HEK293 (cell line): ENCODE measurements around the gene C3orf80.

ENCODE experiments used
- AEBP2 ChIP-seq: fragments of 450-650 bp; formaldehyde crosslinking; IDR thresholded peaks from 2 replicates; pipeline ENCODE4 v1.5.1; 2016; ENCODE audit warnings: missing biosample characterization, missing genetic modification characterization, borderline replicate concordance
- HOXC10 ChIP-seq: sonication (generic); formaldehyde crosslinking; IDR thresholded peaks from 2 replicates; pipeline ENCODE4 v1.8.1; 2023; ENCODE audit warnings: mild to moderate bottlenecking, missing genetic modification reagents
- IKZF3 ChIP-seq: fragments of 450-650 bp; IDR thresholded peaks from 2 replicates; pipeline ENCODE4 v1.5.0; 2018; ENCODE audit warnings: missing biosample characterization, mild to moderate bottlenecking, missing genetic modification characterization, moderate library complexity
- MZF1 ChIP-seq: fragments of 450-650 bp; formaldehyde crosslinking; IDR thresholded peaks from 2 replicates; pipeline ENCODE4 v1.5.1; 2017; ENCODE audit warnings: missing biosample characterization, missing genetic modification characterization, borderline replicate concordance
- SALL2 ChIP-seq: fragments of 450-650 bp; formaldehyde crosslinking; IDR thresholded peaks from 2 replicates; pipeline ENCODE4 v1.5.0; 2017; ENCODE audit warnings: missing biosample characterization, mild to moderate bottlenecking, missing genetic modification characterization, borderline replicate concordance
- SETDB1 ChIP-seq: IDR thresholded peaks from one replicate; pipeline ENCODE4 v1.6.1; 2017; ENCODE audit warnings: mild to moderate bottlenecking, low read length, moderate library complexity, mixed read lengths; ENCODE audit not compliant: insufficient read length
- TRIM28 ChIP-seq: IDR thresholded peaks from 2 replicates; pipeline ENCODE4 v1.6.1; 2011; ENCODE audit warnings: low read length, control low read depth, borderline replicate concordance
- WT1 ChIP-seq: fragments of 450-650 bp; formaldehyde crosslinking; IDR thresholded peaks from 2 replicates; pipeline ENCODE4 v1.5.1; 2016; ENCODE audit warnings: missing biosample characterization, missing genetic modification characterization
- ZBTB1 ChIP-seq: fragments of 450-650 bp; formaldehyde crosslinking; IDR thresholded peaks from 2 replicates; pipeline ENCODE4 v1.5.1; 2016; ENCODE audit warnings: missing biosample characterization, missing genetic modification characterization
- ZBTB21 ChIP-seq: fragments of 450-650 bp; formaldehyde crosslinking; IDR thresholded peaks from 2 replicates; pipeline ENCODE4 v1.5.1; 2017; ENCODE audit warnings: missing biosample characterization, missing genetic modification characterization
- ZBTB8A ChIP-seq: fragments of 450-650 bp; formaldehyde crosslinking; IDR thresholded peaks from 2 replicates; pipeline ENCODE4 v1.5.1; 2016; ENCODE audit warnings: missing biosample characterization, missing genetic modification characterization
- ZFHX2 ChIP-seq: fragments of 450-650 bp; formaldehyde crosslinking; conservative IDR thresholded peaks from 2 replicates; pipeline ENCODE4 v1.5.1; 2016; ENCODE audit warnings: missing biosample characterization, missing genetic modification characterization
- ZNF112 ChIP-seq: fragments of 450-650 bp; formaldehyde crosslinking; IDR thresholded peaks from 2 replicates; pipeline ENCODE4 v1.5.0; 2017; ENCODE audit warnings: missing biosample characterization, missing genetic modification characterization
- ZNF114 ChIP-seq: fragments of 450-650 bp; formaldehyde crosslinking; IDR thresholded peaks from 2 replicates; pipeline ENCODE4 v1.5.0; 2017; ENCODE audit warnings: missing biosample characterization, missing genetic modification characterization
- ZNF2 ChIP-seq: fragments of 450-650 bp; formaldehyde crosslinking; IDR thresholded peaks from 2 replicates; pipeline ENCODE4 v1.5.1; 2016; ENCODE audit warnings: missing biosample characterization, missing genetic modification characterization
- ZNF239 ChIP-seq: fragments of 450-650 bp; formaldehyde crosslinking; IDR thresholded peaks from 2 replicates; pipeline ENCODE4 v1.5.1; 2016; ENCODE audit warnings: missing biosample characterization, missing genetic modification characterization
- ZNF354C ChIP-seq: fragments of 450-650 bp; formaldehyde crosslinking; IDR thresholded peaks from 2 replicates; pipeline ENCODE4 v1.5.1; 2016; ENCODE audit warnings: missing biosample characterization, missing genetic modification characterization, low read depth, borderline replicate concordance
- ZNF391 ChIP-seq: fragments of 450-650 bp; formaldehyde crosslinking; IDR thresholded peaks from 2 replicates; pipeline ENCODE4 v1.5.1; 2016; ENCODE audit warnings: low read depth, missing biosample characterization, missing genetic modification characterization, borderline replicate concordance
- ZNF404 ChIP-seq: fragments of 450-650 bp; formaldehyde crosslinking; IDR thresholded peaks from 2 replicates; pipeline ENCODE4 v1.5.1; 2017; ENCODE audit warnings: missing biosample characterization, missing genetic modification characterization
- ZNF433 ChIP-seq: fragments of 450-650 bp; formaldehyde crosslinking; IDR thresholded peaks from 2 replicates; pipeline ENCODE4 v1.5.1; 2016; ENCODE audit warnings: missing biosample characterization, missing genetic modification characterization, low read depth
- ZNF449 ChIP-seq: fragments of 450-650 bp; formaldehyde crosslinking; IDR thresholded peaks from 2 replicates; pipeline ENCODE4 v1.5.1; 2017; ENCODE audit warnings: missing biosample characterization, mild to moderate bottlenecking, missing genetic modification characterization, moderate library complexity
- ZNF473 ChIP-seq: fragments of 450-650 bp; formaldehyde crosslinking; IDR thresholded peaks from 2 replicates; pipeline ENCODE4 v1.5.1; 2017; ENCODE audit warnings: missing biosample characterization, missing genetic modification characterization
- ZNF48 ChIP-seq: fragments of 450-650 bp; formaldehyde crosslinking; IDR thresholded peaks from 2 replicates; pipeline ENCODE4 v1.5.1; 2016; ENCODE audit warnings: missing biosample characterization, missing genetic modification characterization
- ZNF548 ChIP-seq: fragments of 450-650 bp; formaldehyde crosslinking; IDR thresholded peaks from 2 replicates; pipeline ENCODE4 v1.5.1; 2016; ENCODE audit warnings: missing biosample characterization, missing genetic modification characterization
- ZNF561 ChIP-seq: fragments of 450-650 bp; IDR thresholded peaks from 2 replicates; pipeline ENCODE4 v1.5.1; 2018; ENCODE audit warnings: missing biosample characterization, missing genetic modification characterization, borderline replicate concordance
- ZNF624 ChIP-seq: fragments of 450-650 bp; formaldehyde crosslinking; IDR thresholded peaks from 2 replicates; pipeline ENCODE4 v1.5.1; 2017; ENCODE audit warnings: missing biosample characterization, missing genetic modification characterization
- ZNF658 ChIP-seq: fragments of 450-650 bp; formaldehyde crosslinking; IDR thresholded peaks from 2 replicates; pipeline ENCODE4; 2016; ENCODE audit warnings: missing biosample characterization, missing genetic modification characterization
- ZNF76 ChIP-seq: fragments of 450-650 bp; formaldehyde crosslinking; IDR thresholded peaks from 2 replicates; pipeline ENCODE4; 2016; ENCODE audit warnings: low read depth, missing biosample characterization, missing genetic modification characterization, borderline replicate concordance
- ZNF843 ChIP-seq: fragments of 450-650 bp; formaldehyde crosslinking; IDR thresholded peaks from 2 replicates; pipeline ENCODE4 v1.5.1; 2016; ENCODE audit warnings: missing biosample characterization, missing genetic modification characterization
- TF ChIP-seq, protein P1 (sequence below): fragments of 450-650 bp; formaldehyde crosslinking; IDR thresholded peaks from 2 replicates; pipeline ENCODE4 v1.5.1; 2017; ENCODE audit warnings: missing biosample characterization, missing genetic modification characterization
- TF ChIP-seq, protein P2 (sequence below): fragments of 450-650 bp; formaldehyde crosslinking; IDR thresholded peaks from 2 replicates; pipeline ENCODE4 v1.5.1; 2016; ENCODE audit warnings: missing biosample characterization, missing genetic modification characterization
- TF ChIP-seq, protein P3 (sequence below): fragments of 450-650 bp; formaldehyde crosslinking; IDR thresholded peaks from 2 replicates; pipeline ENCODE4 v1.5.1; 2016; ENCODE audit warnings: missing biosample characterization, missing genetic modification characterization, low read depth
- TF ChIP-seq, protein P4 (sequence below): fragments of 450-650 bp; formaldehyde crosslinking; IDR thresholded peaks from 2 replicates; pipeline ENCODE4 v1.5.1; 2016; ENCODE audit warnings: missing biosample characterization, missing genetic modification characterization

Gene C3orf80

GRCh38 chr3:160180581-160181216 is 44.5 kb upstream of the C3orf80 start (continued):
- no peak for TF ChIP-seq ZNF239
- TF ChIP-seq WT1 (tag by site-specific recombination): peak; percentile 95
- TF ChIP-seq ZNF548 (tag by site-specific recombination): no peak
- TF ChIP-seq ZNF2 (tag by site-specific recombination): 0 out of 2 replicates have a peak, but pooled peaks have one; percentile 21
- no peak for TF ChIP-seq SETDB1
- TF ChIP-seq, protein P1, sequence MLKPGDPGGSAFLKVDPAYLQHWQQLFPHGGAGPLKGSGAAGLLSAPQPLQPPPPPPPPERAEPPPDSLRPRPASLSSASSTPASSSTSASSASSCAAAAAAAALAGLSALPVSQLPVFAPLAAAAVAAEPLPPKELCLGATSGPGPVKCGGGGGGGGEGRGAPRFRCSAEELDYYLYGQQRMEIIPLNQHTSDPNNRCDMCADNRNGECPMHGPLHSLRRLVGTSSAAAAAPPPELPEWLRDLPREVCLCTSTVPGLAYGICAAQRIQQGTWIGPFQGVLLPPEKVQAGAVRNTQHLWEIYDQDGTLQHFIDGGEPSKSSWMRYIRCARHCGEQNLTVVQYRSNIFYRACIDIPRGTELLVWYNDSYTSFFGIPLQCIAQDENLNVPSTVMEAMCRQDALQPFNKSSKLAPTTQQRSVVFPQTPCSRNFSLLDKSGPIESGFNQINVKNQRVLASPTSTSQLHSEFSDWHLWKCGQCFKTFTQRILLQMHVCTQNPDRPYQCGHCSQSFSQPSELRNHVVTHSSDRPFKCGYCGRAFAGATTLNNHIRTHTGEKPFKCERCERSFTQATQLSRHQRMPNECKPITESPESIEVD (tag by site-specific recombination): peak; percentile 91
- peak; percentile 94 for TF ChIP-seq ZNF843 (tag by site-specific recombination)
- no peak for TF ChIP-seq ZNF433 (tag by site-specific recombination)
- TF ChIP-seq ZFHX2: peak; percentile 49
- TF ChIP-seq ZBTB1 (tag by site-specific recombination): no peak
- no peak for TF ChIP-seq ZNF473
- peak; percentile 97 for TF ChIP-seq TRIM28
- TF ChIP-seq ZNF76 (tag by site-specific recombination): no peak
- TF ChIP-seq ZBTB8A (tag by site-specific recombination): 0 out of 2 replicates have a peak, but pooled peaks have one; percentile 25
- peak; percentile 79 for TF ChIP-seq ZNF561
- TF ChIP-seq ZNF658 (tag by site-specific recombination): no peak
- TF ChIP-seq HOXC10 (CRISPR knock-in tag): no peak
- TF ChIP-seq ZNF114: no peak
- no peak for TF ChIP-seq ZNF404 (tag by site-specific recombination)
- no peak for TF ChIP-seq ZNF354C (tag by site-specific recombination)
- peak; percentile 84 for TF ChIP-seq IKZF3
- TF ChIP-seq, protein P2, sequence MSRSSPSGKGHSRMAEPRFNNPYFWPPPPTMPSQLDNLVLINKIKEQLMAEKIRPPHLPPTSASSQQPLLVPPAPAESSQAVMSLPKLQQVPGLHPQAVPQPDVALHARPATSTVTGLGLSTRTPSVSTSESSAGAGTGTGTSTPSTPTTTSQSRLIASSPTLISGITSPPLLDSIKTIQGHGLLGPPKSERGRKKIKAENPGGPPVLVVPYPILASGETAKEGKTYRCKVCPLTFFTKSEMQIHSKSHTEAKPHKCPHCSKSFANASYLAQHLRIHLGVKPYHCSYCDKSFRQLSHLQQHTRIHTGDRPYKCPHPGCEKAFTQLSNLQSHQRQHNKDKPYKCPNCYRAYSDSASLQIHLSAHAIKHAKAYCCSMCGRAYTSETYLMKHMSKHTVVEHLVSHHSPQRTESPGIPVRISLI (tag by site-specific recombination): no peak
- TF ChIP-seq SALL2 (tag by site-specific recombination): no peak
- TF ChIP-seq AEBP2 (tag by site-specific recombination): no peak
- TF ChIP-seq ZNF449 (tag by site-specific recombination): no peak
- TF ChIP-seq ZNF48 (tag by site-specific recombination): no peak
- TF ChIP-seq MZF1 (tag by site-specific recombination): 0 out of 2 replicates have a peak, but pooled peaks have one; percentile 65
- TF ChIP-seq, protein P3, sequence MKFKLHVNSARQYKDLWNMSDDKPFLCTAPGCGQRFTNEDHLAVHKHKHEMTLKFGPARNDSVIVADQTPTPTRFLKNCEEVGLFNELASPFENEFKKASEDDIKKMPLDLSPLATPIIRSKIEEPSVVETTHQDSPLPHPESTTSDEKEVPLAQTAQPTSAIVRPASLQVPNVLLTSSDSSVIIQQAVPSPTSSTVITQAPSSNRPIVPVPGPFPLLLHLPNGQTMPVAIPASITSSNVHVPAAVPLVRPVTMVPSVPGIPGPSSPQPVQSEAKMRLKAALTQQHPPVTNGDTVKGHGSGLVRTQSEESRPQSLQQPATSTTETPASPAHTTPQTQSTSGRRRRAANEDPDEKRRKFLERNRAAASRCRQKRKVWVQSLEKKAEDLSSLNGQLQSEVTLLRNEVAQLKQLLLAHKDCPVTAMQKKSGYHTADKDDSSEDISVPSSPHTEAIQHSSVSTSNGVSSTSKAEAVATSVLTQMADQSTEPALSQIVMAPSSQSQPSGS (tag by site-specific recombination): 0 out of 2 replicates have a peak, but pooled peaks have one; percentile 4
- no peak for TF ChIP-seq ZBTB21
- TF ChIP-seq ZNF112 (tag by site-specific recombination): no peak
- TF ChIP-seq, protein P4, sequence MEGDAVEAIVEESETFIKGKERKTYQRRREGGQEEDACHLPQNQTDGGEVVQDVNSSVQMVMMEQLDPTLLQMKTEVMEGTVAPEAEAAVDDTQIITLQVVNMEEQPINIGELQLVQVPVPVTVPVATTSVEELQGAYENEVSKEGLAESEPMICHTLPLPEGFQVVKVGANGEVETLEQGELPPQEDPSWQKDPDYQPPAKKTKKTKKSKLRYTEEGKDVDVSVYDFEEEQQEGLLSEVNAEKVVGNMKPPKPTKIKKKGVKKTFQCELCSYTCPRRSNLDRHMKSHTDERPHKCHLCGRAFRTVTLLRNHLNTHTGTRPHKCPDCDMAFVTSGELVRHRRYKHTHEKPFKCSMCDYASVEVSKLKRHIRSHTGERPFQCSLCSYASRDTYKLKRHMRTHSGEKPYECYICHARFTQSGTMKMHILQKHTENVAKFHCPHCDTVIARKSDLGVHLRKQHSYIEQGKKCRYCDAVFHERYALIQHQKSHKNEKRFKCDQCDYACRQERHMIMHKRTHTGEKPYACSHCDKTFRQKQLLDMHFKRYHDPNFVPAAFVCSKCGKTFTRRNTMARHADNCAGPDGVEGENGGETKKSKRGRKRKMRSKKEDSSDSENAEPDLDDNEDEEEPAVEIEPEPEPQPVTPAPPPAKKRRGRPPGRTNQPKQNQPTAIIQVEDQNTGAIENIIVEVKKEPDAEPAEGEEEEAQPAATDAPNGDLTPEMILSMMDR (tag by site-specific recombination): no peak
- no peak for TF ChIP-seq ZNF624 (tag by site-specific recombination)
- no peak for TF ChIP-seq ZNF391 (tag by site-specific recombination)
